GM12878 (cell line): Measurements from ENCODE around the gene SOX10. TPM values are rescaled to one million over a fixed set of nuclear protein-coding genes. Genes with fewer than 3 reads are reported as not detected.

Experiments used
- ATAC-seq: fragments of 200-7000 bp; cut with Tn5 transposase; 3 replicates; pipeline ENCODE4 v1.9.1; 2020; ENCODE audit warnings: mild to moderate bottlenecking, moderate library complexity
- BruUV-seq: library from RNA; stranded (reverse); fragments of 400-500 nt; replicated peaks from 2 replicates; lab custom pipeline; 2021; lab: Mats Ljungman, UMichigan
- CTCF ChIA-PET: fragments of 300-600 bp; sonication (Branson Sonifier 250); formaldehyde crosslinking; extraction: SDS; loops from one replicate; lab custom pipeline; 2021; ENCODE audit warnings: inconsistent platforms; lab: Yijun Ruan, JAX
- POLR2A ChIA-PET: fragments of 350-600 bp; formaldehyde crosslinking; extraction: SDS; loops from one replicate; lab custom pipeline; 2021; ENCODE audit warnings: inconsistent platforms; lab: Charles Lee
- RAD21 ChIA-PET: fragments of 300-600 bp; sonication (Branson Sonifier 250); formaldehyde crosslinking; loops from one replicate; lab custom pipeline; 2023; ENCODE audit warnings: antibody characterized with exemption; ENCODE audit not compliant: unreplicated experiment; lab: Charles Lee
- SMC1A ChIA-PET: fragments of 300-600 bp; sonication (Branson Sonifier 250); formaldehyde crosslinking; loops from one replicate; lab custom pipeline; 2023; ENCODE audit not compliant: unreplicated experiment, uncharacterized antibody; lab: Charles Lee
- DNase-seq: peaks from one replicate; pipeline ENCODE4 v3.0.0-alpha.2; 2011; ENCODE audit warnings: low read depth, low spot score
- FAIRE-seq: peaks from 3 replicates; lab custom pipeline; 2011; peaks lifted over from hg19 to GRCh38; lab: Jason Lieb, UNC
- H2AFZ ChIP-seq: 2 replicates; pipeline ENCODE4 v1.6.0; 2011; ENCODE audit warnings: low read depth, low read length, control low read depth; ENCODE audit not compliant: control insufficient read depth
- H3K27ac ChIP-seq: 2 replicates; pipeline ENCODE4 v1.5.1; 2011; ENCODE audit warnings: control low read depth; ENCODE audit not compliant: control insufficient read depth, insufficient read depth
- H3K27me3 ChIP-seq, 2 experiments: replicated peaks in 1 of 2; 2 replicates each; pipeline versions ENCODE4 v1.6.0 to v1.6.1; 2011; ENCODE audit warnings: low read length in 1 of 2; ENCODE audit not compliant: control insufficient read depth in 2 of 2, insufficient read depth in 2 of 2
- H3K36me3 ChIP-seq, 2 experiments: 2 replicates each; pipeline ENCODE4 v1.5.1; 2011; ENCODE audit warnings: low read length in 1 of 2; ENCODE audit not compliant: control insufficient read depth in 2 of 2, insufficient read depth in 2 of 2
- H3K4me1 ChIP-seq: 2 replicates; pipeline ENCODE4 v1.6.1; 2011; ENCODE audit warnings: mild to moderate bottlenecking, low read length, moderate library complexity, mixed read lengths; ENCODE audit not compliant: control insufficient read depth, insufficient read depth
- H3K4me2 ChIP-seq: 2 replicates; pipeline ENCODE4 v1.6.0; 2011; ENCODE audit warnings: control low read depth; ENCODE audit not compliant: control insufficient read depth, insufficient read depth
- H3K4me3 ChIP-seq: fragments of 200-600 bp; sonication (generic); 2 replicates; pipeline ENCODE4 v1.5.1; 2016
- H3K79me2 ChIP-seq: 2 replicates; pipeline ENCODE4 v1.6.0; 2011; ENCODE audit warnings: low read length; ENCODE audit not compliant: control insufficient read depth, insufficient read depth
- H3K9ac ChIP-seq: 2 replicates; pipeline ENCODE4 v1.8.0; 2011; ENCODE audit warnings: low read length, control low read depth, mixed read lengths; ENCODE audit not compliant: control insufficient read depth, insufficient read depth
- H3K9me3 ChIP-seq: replicated peaks from 3 replicates; pipeline ENCODE4 v1.5.1; 2011; ENCODE audit warnings: mild to moderate bottlenecking, low read length; ENCODE audit not compliant: control insufficient read depth, insufficient read depth
- H4K20me1 ChIP-seq: 2 replicates; pipeline ENCODE4 v1.6.0; 2011; ENCODE audit not compliant: control insufficient read depth, insufficient read depth
- CEBPZ ChIP-seq: fragments of 150-350 bp; IDR thresholded peaks from 2 replicates; pipeline ENCODE4 v1.6.1; 2016; ENCODE audit warnings: low read depth, low read length
- E4F1 ChIP-seq: fragments of 450-650 bp; IDR thresholded peaks from 2 replicates; pipeline ENCODE4 v1.6.1; 2018; ENCODE audit warnings: borderline replicate concordance, mild to moderate bottlenecking; ENCODE audit not compliant: partially characterized antibody
- EGR1 ChIP-seq, 2 experiments: IDR thresholded peaks; 1 replicate in 1 of 2; 2 replicates in 1 of 2; pipeline ENCODE4 v1.6.1; 2011 to 2012; ENCODE audit warnings: low read depth in 2 of 2, low read length in 2 of 2, borderline replicate concordance in 1 of 2, mild to moderate bottlenecking in 1 of 2, moderate library complexity in 1 of 2
- HSF1 ChIP-seq: fragments of 150-350 bp; IDR thresholded peaks from 2 replicates; pipeline ENCODE4 v1.6.1; 2014; ENCODE audit warnings: mild to moderate bottlenecking, low read depth, low read length
- JUNB ChIP-seq: IDR thresholded peaks from 2 replicates; pipeline ENCODE4 v1.6.1; 2016; ENCODE audit warnings: antibody characterized with exemption, mild to moderate bottlenecking
- MYC ChIP-seq: IDR thresholded peaks from 2 replicates; pipeline ENCODE4 v1.6.1; 2011; ENCODE audit warnings: mild to moderate bottlenecking, low read length, moderate library complexity, inconsistent platforms; ENCODE audit not compliant: insufficient read depth, insufficient replicate concordance, insufficient read length, severe bottlenecking
- ZNF592 ChIP-seq: fragments of 450-650 bp; IDR thresholded peaks from 2 replicates; pipeline ENCODE4 v1.6.1; 2017; ENCODE audit warnings: mild to moderate bottlenecking, moderate library complexity
- WGBS: methylation state at CpG from one replicate; pipeline ENCODE4 v1.1.6; 2016; ENCODE audit warnings: low lambda C conversion rate; ENCODE audit not compliant: insufficient replicate concordance, insufficient coverage; ENCODE audit errors: missing lambda C conversion rate; 5-methylcytosine and 5-hydroxymethylcytosine counted together
- in situ Hi-C: fragments of 300-500 bp; cut with MboI; formaldehyde crosslinking; loops from 9 replicates; pipeline ENCODE4 v1.14.3; 2018; ENCODE audit warnings: mixed read lengths
- intact Hi-C: fragments of 100-400 bp; cut with micrococcal nuclease; formaldehyde crosslinking; loops from one replicate; pipeline ENCODE4 v1.14.2; 2022; ENCODE audit not compliant: unreplicated experiment
- polyA plus RNA-seq, 11 experiments: library from polyadenylated mRNA; depleted of rRNA in 4 of 11; unstranded in 6 of 11; stranded (reverse) in 5 of 11; fragments of >200 nt; fragmentation: Nextera tagmentation in 4 of 11; fragmentation: Illumina TruSeq in 1 of 11; extraction: Ambion mirVana in 4 of 11; extraction: Trizol in 1 of 11; gene quantifications; 1 replicate in 1 of 11; 2 replicates in 10 of 11; pipeline versions ENCODE4 v1.2.1 to v1.2.3, GENCODE V29; 2011 to 2016; ENCODE audit warnings: inconsistent platforms in 2 of 11, missing spikeins in 2 of 11, low read depth in 1 of 11
- total RNA-seq, 4 experiments: library from RNA; depleted of rRNA in 3 of 4; stranded (reverse); fragments of >200 nt in 3 of 4; fragmentation: Illumina TruSeq in 1 of 4; extraction: Trizol in 1 of 4; gene quantifications; 2 replicates each; pipeline versions ENCODE4 v1.2.1 to v1.2.3, GENCODE V29; 2013 to 2021

Gene SOX10
- total and polyA plus RNA-seq, 10 of the 15 experiments (the other 5 are each of a cell fraction or from before 2014, with no cell fraction given), result 0.05 TPM; not detected in 9

GRCh38 chr22:38016182-38017151 is 32.1 kb upstream of the SOX10 start:
- ChIA-PET CTCF (no interaction called here), SMC1A (no interaction called here), POLR2A (interaction anchor here (0.5 kb wide), 1 partner anchor 341 kb away, joined by 4 read pairs; no protein-coding TSS in a partner anchor), RAD21 (no interaction called here)
- in situ Hi-C loops (no loop called here), intact Hi-C loops (no loop called here)
- DNase-seq, result no peak
- no peak overlapping the region for H3K27ac ChIP-seq
- FAIRE-seq, result no peak
- BruUV-seq, result no TSS peak
- H3K9me3 ChIP-seq, result no peaks in the 10 kb centered on the region
- H2AFZ ChIP-seq, result no peak overlapping the region
- 61% methylated on average over 29 of the region's 33 CpGs for WGBS
- no peaks in the 10 kb centered on the region for H3K36me3 ChIP-seq
- no peaks in the 10 kb centered on the region for H3K79me2 ChIP-seq
- no peak overlapping the region for H3K9ac ChIP-seq
- H3K4me1 ChIP-seq, result no peaks in the 10 kb centered on the region
- ATAC-seq, result no peak
- no peak overlapping the region for H3K4me3 ChIP-seq
- no peaks in the 10 kb centered on the region for H3K27me3 ChIP-seq
- H4K20me1 ChIP-seq, result no peaks in the 10 kb centered on the region
- no peak for TF ChIP-seq E4F1
- TF ChIP-seq JUNB, result no peak
- no peak for TF ChIP-seq EGR1 (IDR thresholded peaks at IDR 0.05; ENCODE audit: borderline replicate concordance in 1 of 2, low read depth in 2 of 2, low read length in 2 of 2)
- no peak for TF ChIP-seq HSF1
- no peak for TF ChIP-seq MYC
- TF ChIP-seq ZNF592, result no peak
- no peak for TF ChIP-seq CEBPZ
- TF ChIP-seq, all 136 proteins: peak for 0
- no peak overlapping the region for H3K4me2 ChIP-seq
